SK-N-SH treated with all-trans-retinoic acid at 6 μM for 48 hours (cell line): ENCODE measurements around the gene MEIKIN.

Experiments used
- OSR1 ChIP-seq: fragments of 250-450 bp; sonication (Bioruptor Pico); IDR thresholded peaks from 2 replicates; pipeline ENCODE4 v1.8.0; 2022; ENCODE audit warnings: moderate library complexity, mild to moderate bottlenecking, inconsistent platforms
- SNAI2 ChIP-seq: fragments of 250-450 bp; sonication (Bioruptor Pico); IDR thresholded peaks from 2 replicates; pipeline ENCODE4 v1.5.0; 2020; ENCODE audit warnings: mild to moderate bottlenecking, moderate library complexity
- ZFP3 ChIP-seq: fragments of 250-450 bp; sonication (Bioruptor Pico); IDR thresholded peaks from 2 replicates; pipeline ENCODE4 v1.5.0; 2020; ENCODE audit warnings: mild to moderate bottlenecking, moderate library complexity
- ZNF70 ChIP-seq: fragments of 450-650 bp; formaldehyde crosslinking; IDR thresholded peaks from 2 replicates; pipeline ENCODE4 v1.5.0; 2020; ENCODE audit warnings: mild to moderate bottlenecking, moderate library complexity
- TF ChIP-seq, protein P1 (sequence below): fragments of 250-450 bp; sonication (Bioruptor Pico); IDR thresholded peaks from 2 replicates; pipeline ENCODE4 v1.5.1; 2020; ENCODE audit warnings: low read depth, mild to moderate bottlenecking, moderate library complexity

DNA sequence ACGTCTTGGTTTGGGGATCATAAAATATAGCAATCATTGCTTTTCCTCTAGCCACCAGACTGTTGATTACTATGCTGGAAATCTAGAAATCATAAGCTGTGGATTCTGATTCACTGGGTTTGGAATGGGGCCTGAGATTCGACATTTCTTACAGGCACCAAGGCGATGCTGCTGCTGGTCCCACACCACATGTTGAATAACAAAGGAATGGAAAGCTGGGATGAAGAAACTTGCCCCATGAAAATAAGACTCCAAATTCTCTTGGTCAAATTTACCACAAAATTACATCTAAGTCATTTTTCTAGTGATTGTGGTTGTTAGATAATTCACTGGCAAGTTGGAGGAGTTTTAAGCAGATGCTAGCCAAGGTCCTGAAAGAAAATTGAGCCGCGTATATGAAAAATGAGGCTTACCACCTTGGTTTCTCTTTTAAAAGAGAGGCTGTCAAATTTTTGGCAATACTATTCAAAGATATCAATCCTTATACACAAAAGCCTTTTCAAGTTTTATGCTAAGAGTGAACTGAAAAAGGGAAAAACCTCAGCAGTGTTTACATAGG is 23.0 kb upstream of the MEIKIN start:
- TF ChIP-seq ZFP3 (no peak), SNAI2 (CRISPR knock-in tag) (no peak), ZNF70 (CRISPR knock-in tag) (no peak), OSR1 (CRISPR knock-in tag) (no peak)
- TF ChIP-seq, protein P1, sequence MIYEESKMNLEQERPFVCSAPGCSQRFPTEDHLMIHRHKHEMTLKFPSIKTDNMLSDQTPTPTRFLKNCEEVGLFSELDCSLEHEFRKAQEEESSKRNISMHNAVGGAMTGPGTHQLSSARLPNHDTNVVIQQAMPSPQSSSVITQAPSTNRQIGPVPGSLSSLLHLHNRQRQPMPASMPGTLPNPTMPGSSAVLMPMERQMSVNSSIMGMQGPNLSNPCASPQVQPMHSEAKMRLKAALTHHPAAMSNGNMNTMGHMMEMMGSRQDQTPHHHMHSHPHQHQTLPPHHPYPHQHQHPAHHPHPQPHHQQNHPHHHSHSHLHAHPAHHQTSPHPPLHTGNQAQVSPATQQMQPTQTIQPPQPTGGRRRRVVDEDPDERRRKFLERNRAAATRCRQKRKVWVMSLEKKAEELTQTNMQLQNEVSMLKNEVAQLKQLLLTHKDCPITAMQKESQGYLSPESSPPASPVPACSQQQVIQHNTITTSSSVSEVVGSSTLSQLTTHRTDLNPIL (CRISPR knock-in tag): no peak
